GM10847 (cell line): ENCODE results near the gene SMAP1.

ENCODE experiments used
- POLR2A ChIP-seq: IDR thresholded peaks from 2 replicates; pipeline ENCODE4 v1.6.1; 2011; ENCODE audit not compliant: insufficient read length; ENCODE audit errors: extremely low read depth

Gene SMAP1

GRCh38 chr6:70844301-70844700 lies 176.6 kb downstream of the SMAP1 start:
- TF ChIP-seq POLR2A = no peak

- TF ChIP-seq POLR2A = no peak
These were observed 178.6 kb downstream of the SMAP1 start for GRCh38 chr6:70846207-70846835.

- no peak for TF ChIP-seq POLR2A
These were observed 179.7 kb downstream of the SMAP1 start for GRCh38 chr6:70847106-70848084.

- TF ChIP-seq POLR2A = no peak
These were observed 181.8 kb downstream of the SMAP1 start for GRCh38 chr6:70849348-70850069.

GRCh38 chr6:70852667-70853246 lies 185.1 kb downstream of the SMAP1 start:
- no peak for TF ChIP-seq POLR2A

- no peak for TF ChIP-seq POLR2A
These were observed 189.8 kb downstream of the SMAP1 start for GRCh38 chr6:70857387-70858077.

- no peak for TF ChIP-seq POLR2A
These were observed 192.4 kb downstream of the SMAP1 start for GRCh38 chr6:70860045-70860444.

GRCh38 chr6:70860920-70861319 lies 193.2 kb downstream of the SMAP1 start:
- no peak for TF ChIP-seq POLR2A

- no peak for TF ChIP-seq POLR2A
These were observed 195.7 kb downstream of the SMAP1 start for GRCh38 chr6:70863343-70863742.

- TF ChIP-seq POLR2A = no peak
These were observed 196.7 kb downstream of the SMAP1 start for GRCh38 chr6:70864401-70864800.

GRCh38 chr6:70872469-70872868 lies 204.8 kb downstream of the SMAP1 start:
- no peak for TF ChIP-seq POLR2A

GRCh38 chr6:70874181-70874913 lies 206.7 kb downstream of the SMAP1 start:
- TF ChIP-seq POLR2A = no peak

- no peak for TF ChIP-seq POLR2A
These were observed 211.8 kb downstream of the SMAP1 start for GRCh38 chr6:70879496-70879895.
